ENCODE data around the gene AP1M1. TPM values are rescaled to one million over a fixed set of nuclear protein-coding genes. Genes with fewer than 3 reads are reported as not detected.

Gene AP1M1
- total RNA-seq, 1 experiment from 2014 or later, result 30.3 TPM

DNA sequence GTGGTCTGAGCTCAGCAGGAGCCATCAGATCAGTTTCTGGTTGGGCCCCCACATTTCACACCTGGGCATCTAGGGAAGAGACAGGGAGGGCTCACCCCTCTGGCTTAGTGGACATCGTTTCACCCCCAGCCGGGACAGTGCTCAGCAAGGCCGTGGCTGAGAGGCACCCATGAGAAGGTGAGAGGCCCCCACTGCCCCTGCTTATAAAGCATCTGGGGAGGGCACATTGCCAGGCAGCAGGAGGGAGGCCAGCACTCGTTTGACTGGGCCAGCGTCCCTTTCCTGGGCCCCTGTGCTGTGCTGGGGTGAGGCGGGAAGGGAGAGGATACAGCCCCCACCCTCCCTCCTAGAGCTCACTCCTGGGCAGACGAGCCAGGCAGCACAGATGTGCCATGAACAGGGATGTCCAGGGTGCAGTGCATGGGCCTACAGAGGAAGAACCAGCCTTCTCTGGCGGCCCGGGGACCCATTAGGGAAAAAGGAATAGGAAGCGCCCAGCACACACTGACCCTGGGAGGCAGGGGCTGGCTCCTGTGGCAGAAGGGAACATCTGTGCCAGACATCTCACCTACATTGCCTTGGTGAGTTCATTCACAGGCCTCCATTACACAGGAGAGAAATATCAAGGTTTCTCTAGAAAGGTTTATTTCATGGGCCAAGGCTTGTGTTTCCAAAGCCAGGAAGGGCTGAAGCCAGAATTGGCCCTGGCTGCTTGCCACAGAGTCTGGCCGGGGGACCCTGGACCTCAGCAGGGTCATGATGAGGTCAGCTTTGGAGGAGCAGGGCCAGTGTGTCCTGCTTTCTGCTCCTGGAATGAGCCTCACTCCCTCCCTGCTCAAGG, 7.7 kb downstream of the AP1M1 start:
- Histone ChIP-seq H3K18ac (ENCODE audit: insufficient read length, low read depth, low read length) (no peak overlapping the region), H2BK12ac (ENCODE audit: insufficient read length, low read depth, low read length) (no peak overlapping the region), H3K27me3 (ENCODE audit: insufficient read depth, low read length) (no peaks in the 10 kb centered on the region), H4K20me1 (ENCODE audit: control insufficient read depth, insufficient read depth, insufficient read length) (no peaks in the 10 kb centered on the region), H3K4me1 (ENCODE audit: insufficient read depth, low read length) (no peaks in the 10 kb centered on the region), H3K9ac (ENCODE audit: extremely low read depth, insufficient read length, low read length) (no peak overlapping the region), H3K14ac (ENCODE audit: insufficient read depth, low read length) (no peak overlapping the region; the same call in 1 of the 2 replicates), H3K56ac (ENCODE audit: insufficient read length, low read depth, low read length) (no peak overlapping the region), H2AFZ (ENCODE audit: low read length) (no peak overlapping the region), H3K23ac (ENCODE audit: insufficient read length, low read depth, low read length) (no peak overlapping the region), H3K23me2 (ENCODE audit: insufficient read length, low read depth, low read length, poor library complexity, severe bottlenecking) (no peaks in the 10 kb centered on the region), H3K79me2 (ENCODE audit: insufficient read depth, low read length) (no peaks in the 10 kb centered on the region), H3K4ac (ENCODE audit: low read depth, low read length) (no peak overlapping the region), H4K5ac (ENCODE audit: insufficient read length, low read depth, low read length) (no peak overlapping the region), H3K27ac (ENCODE audit: insufficient read length, low read depth, low read length) (no peak overlapping the region), H2BK5ac (ENCODE audit: insufficient read length, low read length) (no peak overlapping the region), H2AK5ac (ENCODE audit: insufficient read length, low read length) (no peak overlapping the region), H4K8ac (replicated peaks; ENCODE audit: insufficient read length, low read depth, low read length) (no peak overlapping the region), H4K91ac (ENCODE audit: insufficient read length, low read depth, low read length) (no peak overlapping the region), H3K4me2 (ENCODE audit: insufficient read depth, insufficient read length, low read length) (no peak overlapping the region), H3K9me3 (ENCODE audit: control insufficient read depth, low read depth, low read length) (no peaks in the 10 kb centered on the region), H3K79me1 (ENCODE audit: insufficient read depth, low read depth, low read length, poor library complexity, severe bottlenecking) (no peaks in the 10 kb centered on the region), H3T11ph (ENCODE audit: low read length) (no peak overlapping the region), H2BK20ac (ENCODE audit: low read depth, low read length, poor library complexity, severe bottlenecking) (no peak overlapping the region), H2BK120ac (ENCODE audit: low read depth, low read length, poor library complexity, severe bottlenecking) (no peak overlapping the region), H2BK15ac (ENCODE audit: low read depth, low read length) (no peak overlapping the region)
- DNase-seq, result no peak
- Mint-ChIP-seq H3K36me3 (ENCODE audit: insufficient read depth in 1 of 3, low read depth in 3 of 3) (peaks cover 4 to 28% (median 24%) of the 10 kb centered on the region in 3 experiments; a peak in 6 of 7 replicates), H3K4me1 (no peaks in the 10 kb centered on the region), H3K4me3 (no peak overlapping the region), H3K27ac (no peak overlapping the region), H3K9me3 (no peaks in the 10 kb centered on the region), H3K27me3 (ENCODE audit: low read depth) (no peaks in the 10 kb centered on the region)
- no peak for TF ChIP-seq CTCF (conservative IDR thresholded peaks at IDR 0.05)
- no CpG with 5 or more reads among the region's 11 CpGs for WGBS (ENCODE audit: extremely low coverage, insufficient read length, low lambda C conversion rate)

All from H9 (cell line).